Amniotic stem cell (primary cell): ENCODE measurements around the gene PRRT2.

Experiments used
- DNase-seq: peaks from one replicate; lab custom pipeline; 2025; lab: John Stamatoyannopoulos, UW

Gene PRRT2

GRCh38 chr16:29835926-29836325, 23.9 kb downstream of the PRRT2 start:
- DNase-seq, result no peak

GRCh38 chr16:29836623-29837022, 24.6 kb downstream of the PRRT2 start:
- no peak for DNase-seq

GRCh38 chr16:29837841-29838240, 25.8 kb downstream of the PRRT2 start:
- DNase-seq, result no peak

- no peak for DNase-seq
These were observed 27.8 kb downstream of the PRRT2 start for GRCh38 chr16:29839822-29840221.

- no peak for DNase-seq
These were observed 28.2 kb downstream of the PRRT2 start for GRCh38 chr16:29840240-29840639.

GRCh38 chr16:29841631-29842030, 29.6 kb downstream of the PRRT2 start:
- DNase-seq, result no peak

- no peak for DNase-seq
These were observed 30.8 kb downstream of the PRRT2 start for GRCh38 chr16:29842732-29843346.

- no peak for DNase-seq
These were observed 31.9 kb downstream of the PRRT2 start for GRCh38 chr16:29843931-29844330.

GRCh38 chr16:29844575-29845331, 32.8 kb downstream of the PRRT2 start:
- no peak for DNase-seq

- no peak for DNase-seq
These were observed 33.7 kb downstream of the PRRT2 start for GRCh38 chr16:29845656-29846055.

- no peak for DNase-seq
These were observed 36.7 kb downstream of the PRRT2 start for GRCh38 chr16:29848420-29849297.

- no peak for DNase-seq
These were observed 37.5 kb downstream of the PRRT2 start for GRCh38 chr16:29849505-29849904.

- DNase-seq, result no peak
These were observed 39.0 kb downstream of the PRRT2 start for GRCh38 chr16:29850998-29851397.

GRCh38 chr16:29852654-29853053, 40.7 kb downstream of the PRRT2 start:
- DNase-seq, result no peak

GRCh38 chr16:29854520-29855100, 42.6 kb downstream of the PRRT2 start:
- DNase-seq, result no peak

GRCh38 chr16:29857133-29857760, 45.3 kb downstream of the PRRT2 start:
- DNase-seq, result no peak

GRCh38 chr16:29858149-29858849, 46.3 kb downstream of the PRRT2 start:
- DNase-seq, result no peak

- no peak for DNase-seq
These were observed 47.0 kb downstream of the PRRT2 start for GRCh38 chr16:29858974-29859373.

- DNase-seq, result no peak
These were observed 48.2 kb downstream of the PRRT2 start for GRCh38 chr16:29860218-29860617.

GRCh38 chr16:29862383-29862883, 50.4 kb downstream of the PRRT2 start:
- DNase-seq, result peak; percentile 14
